Measurements from ENCODE around the gene CAMSAP2.
"Not testable (repeated sequence)": the region's sequence is repeated elsewhere in the genome, so short reads cannot be mapped to it uniquely, and the experiment has no call there.

CAMSAP2 gene

GRCh38 chr1:200780545-200781369 is 42.1 kb downstream of the CAMSAP2 start:
- no peaks in the 10 kb centered on the region for H3K9me3 Mint-ChIP-seq
- no peaks in the 10 kb centered on the region for H3K27me3 Mint-ChIP-seq
- H3K4me1 Mint-ChIP-seq (ENCODE audit: low read depth): peaks cover 15% of the 10 kb centered on the region
- no peak overlapping the region for H3K4me3 Mint-ChIP-seq
- peaks cover 37% of the 10 kb centered on the region for H3K36me3 Mint-ChIP-seq (ENCODE audit: low read depth)
- H3K27ac Mint-ChIP-seq: no peak overlapping the region
- intact Hi-C loops (cut with micrococcal nuclease): no loop called here

- Mint-ChIP-seq H3K4me1 (ENCODE audit: low read depth) (peaks cover 5% of the 10 kb centered on the region), H3K27ac (no peak overlapping the region), H3K36me3 (ENCODE audit: low read depth) (peaks cover 50% of the 10 kb centered on the region), H3K27me3 (no peaks in the 10 kb centered on the region), H3K9me3 (no peaks in the 10 kb centered on the region), H3K4me3 (no peak overlapping the region)
- intact Hi-C loops (cut with micrococcal nuclease): no loop called here
Measured at GRCh38 chr1:200783926-200784325, 45.2 kb downstream of the CAMSAP2 start.

- Mint-ChIP-seq H3K27me3 (no peaks in the 10 kb centered on the region), H3K4me3 (no peak overlapping the region), H3K4me1 (ENCODE audit: low read depth) (no peaks in the 10 kb centered on the region), H3K27ac (no peak overlapping the region), H3K36me3 (ENCODE audit: low read depth) (peaks cover 57% of the 10 kb centered on the region), H3K9me3 (no peaks in the 10 kb centered on the region)
- intact Hi-C loops (cut with micrococcal nuclease): no loop called here
Measured at GRCh38 chr1:200784576-200784975, 45.9 kb downstream of the CAMSAP2 start.

GRCh38 chr1:200786788-200787187 is 48.1 kb downstream of the CAMSAP2 start:
- Mint-ChIP-seq H3K9me3 (no peaks in the 10 kb centered on the region), H3K4me3 (no peak overlapping the region), H3K36me3 (ENCODE audit: low read depth) (peaks cover 52% of the 10 kb centered on the region), H3K27ac (no peak overlapping the region), H3K27me3 (no peaks in the 10 kb centered on the region), H3K4me1 (ENCODE audit: low read depth) (no peaks in the 10 kb centered on the region)
- intact Hi-C loops (cut with micrococcal nuclease): no loop called here

- H3K4me1 Mint-ChIP-seq (ENCODE audit: low read depth): no peaks in the 10 kb centered on the region
- no peak overlapping the region for H3K27ac Mint-ChIP-seq
- no peak overlapping the region for H3K4me3 Mint-ChIP-seq
- intact Hi-C loops (cut with micrococcal nuclease): no loop called here
- H3K9me3 Mint-ChIP-seq: peaks cover 8% of the 10 kb centered on the region
- H3K36me3 Mint-ChIP-seq (ENCODE audit: low read depth): peaks cover 47% of the 10 kb centered on the region
- no peaks in the 10 kb centered on the region for H3K27me3 Mint-ChIP-seq
Measured at GRCh38 chr1:200787896-200788387, 49.2 kb downstream of the CAMSAP2 start.

- H3K9me3 Mint-ChIP-seq; H3K27ac Mint-ChIP-seq; H3K27me3 Mint-ChIP-seq; H3K4me3 Mint-ChIP-seq; intact Hi-C loops (cut with micrococcal nuclease); H3K4me1 Mint-ChIP-seq (ENCODE audit: low read depth): not testable (repeated sequence)
- peaks cover 34% of the 10 kb centered on the region for H3K36me3 Mint-ChIP-seq (ENCODE audit: low read depth)
Measured at GRCh38 chr1:200791012-200791411, 52.3 kb downstream of the CAMSAP2 start.

GRCh38 chr1:200793677-200794076 is 55.0 kb downstream of the CAMSAP2 start:
- Mint-ChIP-seq H3K36me3 (ENCODE audit: low read depth) (peaks cover 16% of the 10 kb centered on the region), H3K27me3 (no peaks in the 10 kb centered on the region), H3K9me3 (peaks cover 9% of the 10 kb centered on the region), H3K4me1 (ENCODE audit: low read depth) (peaks cover 14% of the 10 kb centered on the region), H3K4me3 (no peak overlapping the region), H3K27ac (no peak overlapping the region)
- intact Hi-C loops (cut with micrococcal nuclease): no loop called here

GRCh38 chr1:200794506-200795065 is 55.9 kb downstream of the CAMSAP2 start:
- intact Hi-C loops (cut with micrococcal nuclease): no loop called here
- H3K27ac Mint-ChIP-seq: no peak overlapping the region
- H3K4me1 Mint-ChIP-seq (ENCODE audit: low read depth): peaks cover 18% of the 10 kb centered on the region
- H3K9me3 Mint-ChIP-seq: peaks cover 9% of the 10 kb centered on the region
- no peaks in the 10 kb centered on the region for H3K27me3 Mint-ChIP-seq
- no peak overlapping the region for H3K4me3 Mint-ChIP-seq
- H3K36me3 Mint-ChIP-seq (ENCODE audit: low read depth): peaks cover 7% of the 10 kb centered on the region

GRCh38 chr1:200795156-200795555 is 56.5 kb downstream of the CAMSAP2 start:
- Mint-ChIP-seq H3K27me3 (no peaks in the 10 kb centered on the region), H3K27ac (no peak overlapping the region), H3K4me3 (no peak overlapping the region), H3K36me3 (ENCODE audit: low read depth) (peaks cover 7% of the 10 kb centered on the region), H3K4me1 (ENCODE audit: low read depth) (peaks cover 20% of the 10 kb centered on the region), H3K9me3 (peaks cover 9% of the 10 kb centered on the region)
- intact Hi-C loops (cut with micrococcal nuclease): no loop called here

GRCh38 chr1:200802042-200802441 is 63.3 kb downstream of the CAMSAP2 start:
- intact Hi-C loops (cut with micrococcal nuclease): loop anchor here (2.0 to 10.0 kb wide), 3 partner anchors 57 to 243 kb away; no protein-coding TSS in a partner anchor
- Mint-ChIP-seq H3K4me1 (ENCODE audit: low read depth) (peaks cover 18% of the 10 kb centered on the region), H3K4me3 (no peak overlapping the region), H3K36me3 (ENCODE audit: low read depth) (no peaks in the 10 kb centered on the region), H3K9me3 (no peaks in the 10 kb centered on the region), H3K27me3 (no peaks in the 10 kb centered on the region), H3K27ac (no peak overlapping the region)

- Mint-ChIP-seq H3K27ac (no peak overlapping the region), H3K36me3 (ENCODE audit: low read depth) (peaks cover 3% of the 10 kb centered on the region), H3K9me3 (no peaks in the 10 kb centered on the region), H3K4me3 (no peak overlapping the region), H3K4me1 (ENCODE audit: low read depth) (peaks cover 18% of the 10 kb centered on the region), H3K27me3 (no peaks in the 10 kb centered on the region)
- intact Hi-C loops (cut with micrococcal nuclease): loop anchor here (1.0 to 10.0 kb wide), 4 partner anchors 58 to 244 kb away; no protein-coding TSS in a partner anchor
Measured at GRCh38 chr1:200802865-200803512, 64.3 kb downstream of the CAMSAP2 start.

- intact Hi-C loops (cut with micrococcal nuclease): loop anchor here (10.0 kb wide), 2 partner anchors 61 to 131 kb away; no protein-coding TSS in a partner anchor
- Mint-ChIP-seq H3K27me3 (no peaks in the 10 kb centered on the region), H3K4me3 (no peak overlapping the region), H3K4me1 (ENCODE audit: low read depth) (peaks cover 19% of the 10 kb centered on the region), H3K27ac (no peak overlapping the region), H3K36me3 (ENCODE audit: low read depth) (peaks cover 29% of the 10 kb centered on the region), H3K9me3 (no peaks in the 10 kb centered on the region)
Measured at GRCh38 chr1:200805719-200806118, 67.0 kb downstream of the CAMSAP2 start.

- no peaks in the 10 kb centered on the region for H3K27me3 Mint-ChIP-seq
- no peak overlapping the region for H3K27ac Mint-ChIP-seq
- H3K4me3 Mint-ChIP-seq: no peak overlapping the region
- H3K9me3 Mint-ChIP-seq: no peaks in the 10 kb centered on the region
- intact Hi-C loops (cut with micrococcal nuclease): loop anchor here (10.0 kb wide), 2 partner anchors 64 to 134 kb away; no protein-coding TSS in a partner anchor
- H3K4me1 Mint-ChIP-seq (ENCODE audit: low read depth): peaks cover 17% of the 10 kb centered on the region
- H3K36me3 Mint-ChIP-seq (ENCODE audit: low read depth): peaks cover 61% of the 10 kb centered on the region
Measured at GRCh38 chr1:200808846-200809245, 70.2 kb downstream of the CAMSAP2 start.

GRCh38 chr1:200811704-200812103 is 73.0 kb downstream of the CAMSAP2 start:
- peaks cover 14% of the 10 kb centered on the region for H3K4me1 Mint-ChIP-seq (ENCODE audit: low read depth)
- H3K27me3 Mint-ChIP-seq: no peaks in the 10 kb centered on the region
- H3K36me3 Mint-ChIP-seq (ENCODE audit: low read depth): peaks cover 63% of the 10 kb centered on the region
- no peaks in the 10 kb centered on the region for H3K9me3 Mint-ChIP-seq
- H3K4me3 Mint-ChIP-seq: no peak overlapping the region
- intact Hi-C loops (cut with micrococcal nuclease): no loop called here
- no peak overlapping the region for H3K27ac Mint-ChIP-seq

Data from dendritic cell treated with granulocyte-macrophage colony-stimulating factor and Interleukin-4, amounts not matched to agents 40 ng/mL and 50 ng/mL, for 4 days (primary cell).